NCI-H2196 (cell line): ENCODE results near the gene MRPS35.

ENCODE experiments used
- DNase-seq: peaks from one replicate; lab custom pipeline; 2025; ENCODE audit not compliant: unreplicated experiment; lab: John Stamatoyannopoulos, UW

Gene MRPS35

DNA sequence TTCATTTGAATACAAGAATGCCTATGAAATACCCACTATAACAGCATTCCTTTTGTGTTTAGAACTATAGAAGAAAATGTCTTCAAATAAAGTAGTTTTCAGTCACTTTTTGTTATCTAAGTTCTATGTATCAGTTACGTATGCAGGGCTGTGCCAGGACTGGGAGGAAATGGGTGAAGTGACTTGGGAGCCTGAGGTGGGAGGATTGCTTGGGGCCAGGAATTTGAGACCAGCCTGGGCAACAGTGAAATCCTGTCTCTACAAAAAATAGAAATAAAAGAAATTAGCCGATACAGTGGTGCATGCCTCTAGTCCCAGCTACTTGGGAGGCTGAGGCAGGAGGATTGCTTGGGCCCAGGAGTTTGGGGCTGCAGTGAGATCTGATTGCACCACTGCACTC lies 92.3 kb downstream of the MRPS35 start:
- DNase-seq, result no peak

DNA sequence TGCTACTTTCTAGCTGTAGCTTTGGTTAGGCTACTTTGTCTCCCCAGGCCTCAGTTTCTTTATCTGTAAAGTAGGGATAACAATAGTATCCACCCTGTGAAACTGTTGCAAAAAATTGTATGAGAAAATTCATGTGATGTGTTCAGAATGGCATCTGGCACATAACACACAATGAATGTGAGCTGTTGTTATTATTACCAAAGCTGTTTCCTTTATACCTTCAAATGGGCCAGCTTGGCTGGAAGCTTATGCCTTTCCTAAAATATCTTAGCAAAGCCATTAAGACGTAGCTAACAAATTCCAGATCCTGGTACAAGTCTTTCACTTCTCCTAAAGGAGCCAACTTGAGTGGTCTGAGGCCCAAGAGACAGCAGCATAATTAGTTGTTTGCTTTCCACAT lies 94.6 kb downstream of the MRPS35 start:
- DNase-seq, result no peak
